ENCODE results near the gene KIAA1549. TPM values are rescaled to one million over a fixed set of nuclear protein-coding genes. Genes with fewer than 3 reads are reported as not detected.

The KIAA1549 gene
- total and polyA plus RNA-seq, 4 donors, result 0.83 to 5.8 (median 3.6) TPM

GRCh38 chr7:138892812-138893211, 88.4 kb downstream of the KIAA1549 start:
- WGBS, 2 donors, result 74 to 85% methylated on average over 5 of the region's 5 CpGs
- no peaks in the 10 kb centered on the region for H3K9me3 ChIP-seq (ENCODE audit: control insufficient read depth in 4 of 4, insufficient read depth in 3 of 4, low read length in 3 of 4)
- ATAC-seq (ENCODE audit: insufficient read depth, low FRiP score) (peak; percentile 60), DNase-seq (no peak)
- H3K4me3 ChIP-seq, result no peak overlapping the region
- peaks cover 0 to 22% (median 8%) of the 10 kb centered on the region in 5 donors for H3K4me1 ChIP-seq (ENCODE audit: control insufficient read depth in 5 of 5, insufficient read depth in 5 of 5, low read length in 5 of 5)
- H3K9ac ChIP-seq (ENCODE audit: insufficient read depth in 1 of 2, low read length in 2 of 2), result no peak overlapping the region
- no peak overlapping the region for H3K27ac ChIP-seq (ENCODE audit: low read depth in 1 of 2, low read length in 1 of 2)
- no peak for TF ChIP-seq CTCF (IDR thresholded peaks at IDR 0.05; ENCODE audit: control extremely low read depth, extremely low read depth)
- no peaks in the 10 kb centered on the region for H3K27me3 ChIP-seq (ENCODE audit: control insufficient read depth in 3 of 3, insufficient read depth in 3 of 3, low read length in 2 of 3)
- peaks cover 0 to 11% (median 5%) of the 10 kb centered on the region in 4 donors for H3K36me3 ChIP-seq (ENCODE audit: control insufficient read depth in 4 of 4, insufficient read depth in 4 of 4, low read length in 4 of 4)

GRCh38 chr7:138892006-138892630, 89.1 kb downstream of the KIAA1549 start:
- ATAC-seq (ENCODE audit: insufficient read depth, low FRiP score), result no peak
- WGBS, 2 donors, result 73 to 79% methylated on average over 3 of the region's 3 CpGs

GRCh38 chr7:138891446-138891810, 89.8 kb downstream of the KIAA1549 start:
- ATAC-seq (ENCODE audit: insufficient read depth, low FRiP score) (no peak), DNase-seq (peak in 2 of 3 donors; percentile 66 to 71)
- Histone ChIP-seq H3K27ac (ENCODE audit: low read depth in 1 of 2, low read length in 1 of 2) (no peak overlapping the region), H3K4me1 (ENCODE audit: control insufficient read depth in 5 of 5, insufficient read depth in 5 of 5, low read length in 5 of 5) (peaks cover 0 to 22% (median 8%) of the 10 kb centered on the region in 5 donors), H3K4me3 (no peak overlapping the region), H3K9me3 (ENCODE audit: control insufficient read depth in 4 of 4, insufficient read depth in 3 of 4, low read length in 3 of 4) (no peaks in the 10 kb centered on the region), H3K36me3 (ENCODE audit: control insufficient read depth in 4 of 4, insufficient read depth in 4 of 4, low read length in 4 of 4) (peaks cover 0 to 11% (median 5%) of the 10 kb centered on the region in 4 donors), H3K9ac (ENCODE audit: insufficient read depth in 1 of 2, low read length in 2 of 2) (no peak overlapping the region), H3K27me3 (ENCODE audit: control insufficient read depth in 3 of 3, insufficient read depth in 3 of 3, low read length in 2 of 3) (no peaks in the 10 kb centered on the region)
- WGBS, 2 donors, result 75 to 92% methylated on average over 5 of the region's 5 CpGs
- no peak for TF ChIP-seq CTCF (IDR thresholded peaks at IDR 0.05; ENCODE audit: control extremely low read depth, extremely low read depth)

More at GRCh38 chr7:138892006-138892630, 89.1 kb downstream of the KIAA1549 start:
- Histone ChIP-seq H3K4me3 (no peak overlapping the region), H3K4me1 (ENCODE audit: control insufficient read depth in 5 of 5, insufficient read depth in 5 of 5, low read length in 5 of 5) (peaks cover 0 to 22% (median 8%) of the 10 kb centered on the region in 5 donors), H3K9me3 (ENCODE audit: control insufficient read depth in 4 of 4, insufficient read depth in 3 of 4, low read length in 3 of 4) (no peaks in the 10 kb centered on the region), H3K36me3 (ENCODE audit: control insufficient read depth in 4 of 4, insufficient read depth in 4 of 4, low read length in 4 of 4) (peaks cover 0 to 11% (median 5%) of the 10 kb centered on the region in 4 donors), H3K9ac (ENCODE audit: insufficient read depth in 1 of 2, low read length in 2 of 2) (no peak overlapping the region), H3K27me3 (ENCODE audit: control insufficient read depth in 3 of 3, insufficient read depth in 3 of 3, low read length in 2 of 3) (no peaks in the 10 kb centered on the region), H3K27ac (ENCODE audit: low read depth in 1 of 2, low read length in 1 of 2) (no peak overlapping the region)
- peak in 1 of 3 donors; percentile 5 for DNase-seq
- no peak for TF ChIP-seq CTCF (IDR thresholded peaks at IDR 0.05; ENCODE audit: control extremely low read depth, extremely low read depth)
